Nephron (organoid): Measurements from ENCODE around the gene POU3F1.

Experiments used
- H3K27ac Mint-ChIP-seq, 3 experiments: 2 replicates each; pipeline ENCODE4 v1.8.0; 2020; ENCODE audit warnings: mixed read lengths in 3 of 3, mild to moderate bottlenecking in 2 of 3, moderate library complexity in 1 of 3
- H3K27me3 Mint-ChIP-seq: 2 replicates; pipeline ENCODE4 v1.8.0; 2021; ENCODE audit warnings: low read depth, mild to moderate bottlenecking, moderate library complexity, mixed read lengths
- H3K36me3 Mint-ChIP-seq: 2 replicates; pipeline ENCODE4 v1.8.0; 2020; ENCODE audit warnings: low read depth, mixed read lengths
- H3K4me1 Mint-ChIP-seq: 2 replicates; pipeline ENCODE4 v1.8.0; 2020; ENCODE audit warnings: mixed read lengths
- H3K4me3 Mint-ChIP-seq, 3 experiments: 2 replicates each; pipeline ENCODE4 v1.8.0; 2020; ENCODE audit warnings: mild to moderate bottlenecking in 3 of 3, mixed read lengths in 3 of 3, moderate library complexity in 2 of 3
- H3K9me3 Mint-ChIP-seq: 2 replicates; pipeline ENCODE4 v1.8.0; 2020; ENCODE audit warnings: mixed read lengths
- CTCF ChIP-seq, 3 experiments: fragments of 200-600 bp; sonication (generic); IDR thresholded peaks; one replicate each; pipeline ENCODE4 v1.5.0; 2021; ENCODE audit warnings: antibody characterized with exemption in 3 of 3; ENCODE audit not compliant: unreplicated experiment in 3 of 3

POU3F1 gene

GRCh38 chr1:38003261-38004250 lies 43.0 kb downstream of the POU3F1 start:
- Mint-ChIP-seq H3K4me1 (peaks cover 50% of the 10 kb centered on the region), H3K36me3 (peaks cover 3% of the 10 kb centered on the region), H3K27ac (peak overlapping the region; percentile 33 to 90 (median 88)), H3K9me3 (no peaks in the 10 kb centered on the region), H3K4me3 (peak overlapping the region; percentile 86 to 91 (median 91)), H3K27me3 (no peaks in the 10 kb centered on the region)
- no peak for TF ChIP-seq CTCF (IDR thresholded peaks at IDR 0.05; ENCODE audit: unreplicated experiment in 3 of 3)

DNA sequence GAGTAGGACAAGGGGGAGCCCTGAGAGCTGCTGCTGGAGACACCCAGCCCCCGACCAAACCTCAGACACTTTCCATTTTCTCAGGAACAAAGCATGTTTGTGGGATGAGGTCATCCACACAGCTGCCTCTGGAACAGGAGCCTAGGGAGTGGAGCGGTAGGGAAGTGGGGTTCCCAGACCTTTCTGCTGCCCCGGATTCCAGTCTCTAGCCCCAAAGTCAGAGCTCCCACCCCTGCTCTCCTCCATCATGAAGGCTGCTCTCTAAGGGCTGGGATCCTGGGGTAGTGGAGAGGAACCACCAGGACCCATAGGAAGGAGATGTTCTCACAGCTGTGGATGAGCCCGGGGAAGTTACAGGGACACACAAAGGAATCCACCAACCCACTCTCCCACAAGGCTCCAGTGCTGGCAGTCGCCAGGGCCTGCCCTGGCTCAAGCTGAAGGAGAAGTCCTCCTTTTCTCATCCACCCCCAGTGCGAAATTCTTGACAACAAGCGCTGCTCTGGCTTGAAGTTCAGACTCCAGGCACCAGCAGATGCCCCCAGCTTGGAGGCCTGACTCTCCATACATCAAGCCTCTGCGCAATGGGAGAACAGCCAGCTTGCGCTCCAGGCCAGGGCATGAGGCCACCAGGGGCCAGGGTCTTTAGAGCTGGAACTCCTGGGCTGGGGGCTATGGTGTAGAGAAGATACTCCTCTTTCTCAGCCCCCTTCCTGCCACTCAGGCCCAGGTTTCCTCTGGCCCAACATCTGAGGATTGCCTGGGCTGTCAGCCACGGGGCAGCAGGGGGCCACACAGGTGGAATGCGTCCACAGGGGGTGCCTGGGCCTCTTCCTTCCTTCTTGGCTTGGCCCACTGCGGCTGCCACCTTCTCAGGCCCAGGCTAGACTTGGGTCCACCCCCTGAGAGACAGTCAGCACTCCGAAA lies 45.8 kb downstream of the POU3F1 start:
- Mint-ChIP-seq H3K4me3 (peak overlapping the region; percentile 71 to 78 (median 78)), H3K4me1 (peaks cover 69% of the 10 kb centered on the region), H3K27me3 (peaks cover 4% of the 10 kb centered on the region), H3K9me3 (no peaks in the 10 kb centered on the region), H3K27ac (peak overlapping the region; percentile 97 to 100 (median 99)), H3K36me3 (peaks cover 17% of the 10 kb centered on the region)
- TF ChIP-seq CTCF (IDR thresholded peaks at IDR 0.05; ENCODE audit: unreplicated experiment in 3 of 3) = no peak

DNA sequence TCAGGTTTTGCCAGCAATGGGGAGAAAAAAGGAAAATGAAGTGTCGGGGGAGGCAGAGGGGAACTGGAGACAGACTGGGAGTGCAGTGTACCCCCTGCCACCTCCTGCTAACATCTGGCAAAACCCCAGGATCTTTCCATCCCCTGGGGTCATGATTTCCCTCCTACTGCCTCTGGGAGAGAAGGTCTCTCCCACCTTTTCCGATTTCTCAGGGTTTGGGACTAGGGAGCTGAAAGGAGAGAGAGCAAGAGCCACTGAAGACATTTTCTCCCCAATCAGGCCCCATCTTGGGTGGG lies 46.4 kb downstream of the POU3F1 start:
- TF ChIP-seq CTCF (IDR thresholded peaks at IDR 0.05; ENCODE audit: unreplicated experiment in 3 of 3) = no peak
- H3K27ac Mint-ChIP-seq = peak overlapping the region; percentile 97 to 100 (median 99)
- H3K4me3 Mint-ChIP-seq = peak overlapping the region; percentile 68 to 78 (median 71)
- peaks cover 72% of the 10 kb centered on the region for H3K4me1 Mint-ChIP-seq
- H3K27me3 Mint-ChIP-seq = peaks cover 4% of the 10 kb centered on the region
- H3K9me3 Mint-ChIP-seq = no peaks in the 10 kb centered on the region
- peaks cover 17% of the 10 kb centered on the region for H3K36me3 Mint-ChIP-seq

DNA sequence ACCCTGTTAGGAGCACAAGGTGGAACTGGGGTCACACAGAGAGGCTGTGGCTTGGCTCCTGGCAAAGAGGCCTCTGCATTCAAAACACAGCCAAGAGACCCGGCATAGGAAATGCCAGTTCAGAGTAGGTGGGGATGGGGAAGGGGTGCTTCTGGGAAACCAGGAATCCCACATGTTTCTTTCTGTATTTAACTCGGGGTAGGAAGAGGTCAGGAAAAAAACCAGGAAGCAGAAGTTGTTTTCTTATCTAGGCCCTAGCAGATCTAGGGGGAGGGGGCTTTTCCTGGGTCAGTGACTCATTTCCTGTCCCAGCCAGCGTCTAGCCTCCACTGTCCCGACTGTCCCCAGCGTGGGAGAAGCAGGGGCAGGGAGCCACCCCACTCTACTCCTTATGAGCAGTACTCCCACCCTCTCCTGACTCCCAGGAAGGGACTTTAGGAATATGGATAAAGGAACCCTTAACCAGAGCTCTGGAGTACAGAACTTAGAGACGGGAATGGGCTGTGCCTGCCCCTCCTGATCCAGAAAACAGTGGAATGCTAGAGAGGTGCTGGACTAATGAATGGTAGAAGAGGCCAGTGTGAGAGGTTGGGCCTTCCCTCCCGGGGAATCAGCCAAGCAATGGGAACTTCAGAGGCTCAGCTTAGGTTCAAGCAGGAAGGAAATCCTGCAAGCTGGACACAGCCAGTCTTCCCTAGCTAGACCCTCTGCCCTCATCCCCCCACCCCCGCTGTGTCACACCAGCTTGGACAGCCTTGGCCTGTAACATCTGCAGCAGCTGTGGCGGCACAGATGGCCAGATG lies 47.0 kb downstream of the POU3F1 start:
- H3K4me3 Mint-ChIP-seq = peak overlapping the region; percentile 68 to 78 (median 71)
- H3K36me3 Mint-ChIP-seq = peaks cover 17% of the 10 kb centered on the region
- H3K27me3 Mint-ChIP-seq = peaks cover 4% of the 10 kb centered on the region
- no peak for TF ChIP-seq CTCF (IDR thresholded peaks at IDR 0.05; ENCODE audit: unreplicated experiment in 3 of 3)
- peaks cover 75% of the 10 kb centered on the region for H3K4me1 Mint-ChIP-seq
- no peaks in the 10 kb centered on the region for H3K9me3 Mint-ChIP-seq
- peak overlapping the region; percentile 97 to 100 (median 99) for H3K27ac Mint-ChIP-seq

DNA sequence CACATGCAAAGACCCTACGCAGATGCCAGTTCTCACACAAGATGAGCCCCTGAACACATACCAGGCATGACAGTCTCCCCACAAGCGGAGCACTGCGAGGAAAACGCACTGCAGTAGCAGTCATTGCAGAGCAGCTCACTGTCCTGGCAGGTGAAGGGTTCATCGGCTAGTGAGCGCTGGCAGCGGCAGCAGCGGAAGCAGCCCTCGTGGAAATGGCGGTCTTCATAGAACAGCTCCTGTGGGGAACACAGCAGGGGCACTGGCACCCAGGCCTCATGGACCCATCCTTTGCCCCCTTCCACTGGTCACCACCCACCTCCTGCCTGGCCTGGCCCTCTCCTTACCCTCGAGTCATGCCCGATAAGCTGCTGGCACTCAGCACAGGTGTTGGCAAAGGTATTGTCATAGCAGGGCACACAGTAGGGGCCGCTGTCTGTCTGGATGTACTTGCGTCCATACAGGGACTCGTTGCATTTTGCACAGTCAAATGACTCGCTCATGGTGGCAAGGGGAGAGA lies 47.6 kb downstream of the POU3F1 start:
- H3K36me3 Mint-ChIP-seq = peaks cover 17% of the 10 kb centered on the region
- no peak for TF ChIP-seq CTCF (IDR thresholded peaks at IDR 0.05; ENCODE audit: unreplicated experiment in 3 of 3)
- H3K27me3 Mint-ChIP-seq = peaks cover 4% of the 10 kb centered on the region
- peak overlapping the region; percentile 97 to 100 (median 99) for H3K27ac Mint-ChIP-seq
- H3K4me3 Mint-ChIP-seq = peak overlapping the region; percentile 68 to 78 (median 71)
- peaks cover 68% of the 10 kb centered on the region for H3K4me1 Mint-ChIP-seq
- H3K9me3 Mint-ChIP-seq = no peaks in the 10 kb centered on the region
